Mucosa of descending colon (tissue), 3 donors: ENCODE results near the gene ASB10. TPM values are rescaled to one million over a fixed set of nuclear protein-coding genes. Genes with fewer than 3 reads are reported as not detected.

Experiments
- ATAC-seq: fragments of 200-7000 bp; cut with Tn5 transposase; one replicate; pipeline ENCODE4 v1.9.1; 2020; ENCODE audit warnings: mild to moderate bottlenecking, moderate library complexity
- DNase-seq, 3 donors: peaks; one replicate each; pipeline ENCODE4 v3.0.0-alpha.2; 2020
- H3K36me3 ChIP-seq: fragments of 200-600 bp; one replicate; pipeline ENCODE4 v1.8.0; 2021; ENCODE audit warnings: low read depth, mild to moderate bottlenecking
- H3K4me1 ChIP-seq: fragments of 200-600 bp; one replicate; pipeline ENCODE4 v1.8.0; 2021; ENCODE audit warnings: low read depth, mild to moderate bottlenecking
- H3K4me3 ChIP-seq: fragments of 200-600 bp; one replicate; pipeline ENCODE4 v1.8.0; 2021; ENCODE audit warnings: mild to moderate bottlenecking
- H3K9me3 ChIP-seq: fragments of 200-600 bp; one replicate; pipeline ENCODE4 v1.8.0; 2021; ENCODE audit warnings: mild to moderate bottlenecking
- CTCF ChIP-seq: fragments of 200-600 bp; IDR thresholded peaks from one replicate; pipeline ENCODE4 v1.8.0; 2022; ENCODE audit warnings: antibody characterized with exemption, mild to moderate bottlenecking
- intact Hi-C, 2 donors: fragments of 100-400 bp; cut with DNase I in 1 of 2; cut with micrococcal nuclease in 1 of 2; formaldehyde crosslinking; loops; one replicate each; pipeline versions ENCODE4 v1.11.0 to v1.11.1; 2022; cut with DNase I, micrococcal nuclease
- total RNA-seq, 3 donors: library from RNA; stranded (reverse); fragmentation: NEBNext Ultra II Directional in 2 of 3; extraction: Animal tissue kit (Norgen Biotek cat#: 25700) in 2 of 3; gene quantifications; one replicate each; pipeline versions ENCODE4 v1.2.1 to v1.2.4, GENCODE V29; 2021 to 2023
- donor health status: DM: no; HTN: no; CAD: no; lungs with moderate emphysema.
- donor health status: DM: no; HTN: no; CAD: no.
- donor health status: DM: no; HTN: yes; CAD: no.

The ASB10 gene
- total RNA-seq, 3 donors from 2014 or later = not detected

GRCh38 chr7:151226875-151227782, 40.1 kb upstream of the ASB10 start, which contains the start of gene ABCF2:
ABCF2 (minus strand) TSS chr7:151227205; CDS start chr7:151226458, 747 bp downstream.
- Histone ChIP-seq H3K36me3 (no peaks in the 10 kb centered on the region), H3K4me1 (peaks cover 30% of the 10 kb centered on the region), H3K4me3 (peak within 1 kb of the TSS; percentile 79), H3K9me3 (no peaks in the 10 kb centered on the region)
- DNase-seq (peak; percentile 99), ATAC-seq (peak; percentile 97)
- intact Hi-C loops = no loop called here
- TF ChIP-seq CTCF = no peak

DNA sequence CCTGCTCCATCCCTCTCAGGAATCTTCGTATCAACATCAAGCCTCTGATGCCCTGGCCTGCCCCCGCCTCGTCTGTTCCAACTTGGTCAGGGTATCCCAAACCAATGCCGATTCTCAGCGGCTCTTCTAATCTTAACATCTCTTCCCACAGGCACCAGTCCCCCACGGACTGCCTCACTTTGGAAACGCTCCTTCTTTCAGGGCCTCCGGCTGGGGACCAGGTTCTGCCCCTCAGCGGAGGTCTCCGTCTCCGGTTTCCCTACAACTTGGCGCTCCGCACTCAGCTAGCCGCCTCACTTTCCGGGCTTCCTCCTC, 39.5 kb upstream of the ASB10 start:
- intact Hi-C loops = no loop called here
- peak overlapping the region; percentile 79 for H3K4me3 ChIP-seq
- H3K9me3 ChIP-seq = no peaks in the 10 kb centered on the region
- TF ChIP-seq CTCF = no peak
- DNase-seq (no peak), ATAC-seq (peak; percentile 6)
- peaks cover 26% of the 10 kb centered on the region for H3K4me1 ChIP-seq
- H3K36me3 ChIP-seq = no peaks in the 10 kb centered on the region

- peaks cover 25% of the 10 kb centered on the region for H3K4me1 ChIP-seq
- no peak for TF ChIP-seq CTCF
- DNase-seq = no peak
- no peak overlapping the region for H3K4me3 ChIP-seq
- H3K9me3 ChIP-seq = no peaks in the 10 kb centered on the region
- ATAC-seq = no peak
- intact Hi-C loops = no loop called here
- H3K36me3 ChIP-seq = no peaks in the 10 kb centered on the region
These were observed 39.0 kb upstream of the ASB10 start for GRCh38 chr7:151225948-151226510.

- Histone ChIP-seq H3K9me3 (no peaks in the 10 kb centered on the region), H3K4me1 (peaks cover 21% of the 10 kb centered on the region), H3K36me3 (no peaks in the 10 kb centered on the region), H3K4me3 (no peak overlapping the region)
- intact Hi-C loops = no loop called here
- no peak for DNase-seq
- no peak for TF ChIP-seq CTCF
- ATAC-seq = no peak
These were observed 36.7 kb upstream of the ASB10 start for GRCh38 chr7:151223728-151224127.

GRCh38 chr7:151218170-151218569, 31.1 kb upstream of the ASB10 start:
- intact Hi-C loops = no loop called here
- ATAC-seq = no peak

More at GRCh38 chr7:151218170-151218569, 31.1 kb upstream of the ASB10 start:
- H3K9me3 ChIP-seq = no peaks in the 10 kb centered on the region
- DNase-seq = no peak
- peaks cover 3% of the 10 kb centered on the region for H3K4me1 ChIP-seq
- H3K4me3 ChIP-seq = no peak overlapping the region
- no peak for TF ChIP-seq CTCF
- H3K36me3 ChIP-seq = peaks cover 4% of the 10 kb centered on the region
